Activated T-helper 17 cell treated with anti-CD3 and anti-CD28 coated beads, Interleukin-2, amount 50 U/mL, for 72 hours (primary cell): ENCODE data around the gene EID3. TPM values are rescaled to one million over a fixed set of nuclear protein-coding genes. Genes with fewer than 3 reads are reported as not detected.
"Not testable (repeated sequence)": the region's sequence is repeated elsewhere in the genome, so short reads cannot be mapped to it uniquely, and the experiment has no call there.

Experiments
- ATAC-seq: fragments of 150-1000 bp; cut with Tn5 transposase; replicated peaks from 2 replicates; pipeline ENCODE4 v1.10.0; 2021; ENCODE audit warnings: mild to moderate bottlenecking, moderate library complexity
- H3K27ac Mint-ChIP-seq: one replicate; pipeline ENCODE4 v1.8.0; 2022; ENCODE audit warnings: mixed read lengths
- H3K27me3 Mint-ChIP-seq: one replicate; pipeline ENCODE4 v1.8.0; 2022; ENCODE audit warnings: mixed read lengths
- H3K36me3 Mint-ChIP-seq: one replicate; pipeline ENCODE4 v1.8.0; 2022; ENCODE audit warnings: low read depth, mild to moderate bottlenecking, mixed read lengths
- H3K4me1 Mint-ChIP-seq: one replicate; pipeline ENCODE4 v1.8.0; 2022; ENCODE audit warnings: mixed read lengths
- H3K4me3 Mint-ChIP-seq: one replicate; pipeline ENCODE4 v1.8.0; 2022; ENCODE audit warnings: mild to moderate bottlenecking, mixed read lengths
- H3K9me3 Mint-ChIP-seq: one replicate; pipeline ENCODE4 v1.8.0; 2022; ENCODE audit warnings: mixed read lengths
- total RNA-seq, 2 donors: library from RNA; stranded (reverse); gene quantifications; one replicate each; pipeline ENCODE4 v1.2.3, GENCODE V29; 2022

The EID3 gene
- 1 to 10 TPM; 3.0 to 7.3 TPM for total RNA-seq

- Mint-ChIP-seq H3K27me3 (no peaks in the 10 kb centered on the region), H3K4me3 (peak within 1 kb of the TSS; percentile 92), H3K36me3 (peaks cover 93% of the 10 kb centered on the region), H3K27ac (peak within 1 kb of the TSS; percentile 84), H3K4me1 (peaks cover 34% of the 10 kb centered on the region), H3K9me3 (no peaks in the 10 kb centered on the region)
- ATAC-seq, result peak; percentile 98
Measured at GRCh38 chr12:104303538-104304151, at the start of gene EID3. Gene EID3 (plus strand): TSS chr12:104303739. CDS start chr12:104303935, 196 bp downstream.

DNA sequence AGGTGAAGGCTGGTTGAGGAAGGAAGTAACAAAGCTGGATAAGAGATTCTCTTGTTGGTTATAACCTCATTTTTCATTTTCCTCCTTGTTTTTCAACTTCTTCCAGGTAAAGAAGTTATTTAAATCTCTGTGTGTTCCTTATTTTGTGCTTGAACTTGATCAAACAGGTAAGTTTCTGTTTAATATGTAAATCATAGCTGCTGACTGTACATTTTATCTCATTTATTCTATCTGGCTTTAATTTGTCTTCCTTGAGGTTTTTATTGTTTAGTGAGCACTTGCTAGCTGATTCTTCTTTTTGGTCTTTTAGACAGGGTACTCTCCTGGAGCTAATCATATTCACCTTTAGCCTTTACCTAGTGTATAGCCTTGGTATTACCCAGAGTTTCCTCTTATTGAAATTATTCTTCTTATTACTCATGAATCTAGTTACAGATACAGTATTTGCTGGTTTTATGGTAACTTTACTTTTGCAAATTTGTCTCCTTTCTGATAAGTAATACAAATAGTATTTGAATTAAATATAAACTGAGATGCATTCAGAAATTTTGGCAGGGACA is 45.5 kb upstream of the EID3 start:
- Mint-ChIP-seq H3K4me1 (no peaks in the 10 kb centered on the region), H3K27me3 (no peaks in the 10 kb centered on the region), H3K9me3 (no peaks in the 10 kb centered on the region), H3K36me3 (no peaks in the 10 kb centered on the region), H3K4me3 (no peak overlapping the region), H3K27ac (no peak overlapping the region)
- no peak for ATAC-seq

DNA sequence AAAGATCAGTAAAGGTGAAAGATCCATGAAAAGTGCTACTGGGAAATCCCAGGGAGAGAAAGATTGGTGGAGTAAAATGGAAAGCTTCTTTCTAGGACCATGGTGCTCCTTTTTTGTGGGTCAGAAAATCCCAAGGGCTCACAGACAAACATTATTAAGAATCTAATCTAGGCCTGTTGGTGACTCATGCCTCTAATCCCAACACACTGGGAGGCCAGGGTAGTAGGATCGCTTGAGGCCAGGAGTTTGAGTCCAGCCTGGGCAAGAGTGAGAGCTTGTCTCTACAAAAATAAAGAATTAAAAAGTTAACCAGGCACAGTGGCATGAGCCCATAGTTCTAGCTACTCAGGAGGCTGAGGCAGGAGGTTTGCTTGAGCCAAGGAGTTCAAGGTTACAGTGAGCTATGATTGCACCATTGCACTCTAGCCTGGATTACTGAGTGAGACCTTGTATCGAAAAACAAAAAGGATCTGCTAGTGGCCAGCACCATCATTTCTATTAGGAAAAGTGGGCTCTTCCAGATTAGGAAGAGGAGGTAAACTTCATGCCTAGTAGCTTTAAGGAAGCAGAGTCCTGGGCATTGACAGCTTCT is 45.0 kb upstream of the EID3 start:
- no peaks in the 10 kb centered on the region for H3K36me3 Mint-ChIP-seq
- no peaks in the 10 kb centered on the region for H3K4me1 Mint-ChIP-seq
- no peak overlapping the region for H3K27ac Mint-ChIP-seq
- ATAC-seq, result no peak
- H3K27me3 Mint-ChIP-seq, result no peaks in the 10 kb centered on the region
- H3K9me3 Mint-ChIP-seq, result no peaks in the 10 kb centered on the region
- no peak overlapping the region for H3K4me3 Mint-ChIP-seq

DNA sequence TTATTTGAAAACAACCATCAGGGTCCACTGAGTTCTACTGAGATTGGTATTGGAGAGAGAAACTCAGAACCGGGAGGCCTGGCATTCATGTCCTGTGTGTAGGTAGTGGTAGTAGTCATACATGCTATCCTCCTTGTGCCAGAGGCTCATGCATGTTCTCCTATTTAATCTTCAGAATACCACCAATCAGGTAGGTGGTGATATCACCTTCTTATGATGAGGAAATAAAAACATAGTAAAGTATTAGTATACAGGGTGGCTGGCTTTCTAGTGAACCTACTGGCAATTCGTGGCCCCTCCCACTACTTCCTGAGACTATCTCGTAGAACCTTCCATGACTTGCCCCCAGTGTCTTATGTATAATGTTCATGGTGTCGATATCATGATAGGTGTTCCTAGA is 40.5 kb upstream of the EID3 start:
- no peak for ATAC-seq
- H3K4me3 Mint-ChIP-seq, result no peak overlapping the region
- no peaks in the 10 kb centered on the region for H3K9me3 Mint-ChIP-seq
- H3K4me1 Mint-ChIP-seq, result no peaks in the 10 kb centered on the region
- no peak overlapping the region for H3K27ac Mint-ChIP-seq
- H3K36me3 Mint-ChIP-seq, result no peaks in the 10 kb centered on the region
- no peaks in the 10 kb centered on the region for H3K27me3 Mint-ChIP-seq

- Mint-ChIP-seq H3K4me3 (no peak overlapping the region), H3K9me3 (no peaks in the 10 kb centered on the region)
- ATAC-seq, result no peak
Measured at GRCh38 chr12:104263580-104264358, 39.8 kb upstream of the EID3 start.

DNA sequence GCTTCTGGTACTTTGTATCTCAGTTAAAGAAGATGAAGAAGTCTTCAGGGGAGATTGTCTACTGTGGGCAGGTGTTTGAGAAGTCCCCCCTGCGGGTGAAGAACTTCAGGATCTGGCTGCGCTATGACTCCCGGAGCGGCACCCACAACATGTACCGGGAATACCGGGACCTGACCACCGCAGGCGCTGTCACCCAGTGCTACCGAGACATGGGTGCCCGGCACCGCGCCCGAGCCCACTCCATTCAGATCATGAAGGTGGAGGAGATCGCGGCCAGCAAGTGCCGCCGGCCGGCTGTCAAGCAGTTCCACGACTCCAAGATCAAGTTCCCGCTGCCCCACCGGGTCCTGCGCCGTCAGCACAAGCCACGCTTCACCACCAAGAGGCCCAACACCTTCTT is 38.1 kb upstream of the EID3 start:
- H3K27me3 Mint-ChIP-seq, H3K4me3 Mint-ChIP-seq, ATAC-seq, H3K27ac Mint-ChIP-seq, H3K9me3 Mint-ChIP-seq, H3K36me3 Mint-ChIP-seq, H3K4me1 Mint-ChIP-seq: not testable (repeated sequence)

More at GRCh38 chr12:104263580-104264358, 39.8 kb upstream of the EID3 start:
- Mint-ChIP-seq H3K27me3 (no peaks in the 10 kb centered on the region), H3K36me3 (no peaks in the 10 kb centered on the region), H3K4me1 (no peaks in the 10 kb centered on the region), H3K27ac (no peak overlapping the region)

DNA sequence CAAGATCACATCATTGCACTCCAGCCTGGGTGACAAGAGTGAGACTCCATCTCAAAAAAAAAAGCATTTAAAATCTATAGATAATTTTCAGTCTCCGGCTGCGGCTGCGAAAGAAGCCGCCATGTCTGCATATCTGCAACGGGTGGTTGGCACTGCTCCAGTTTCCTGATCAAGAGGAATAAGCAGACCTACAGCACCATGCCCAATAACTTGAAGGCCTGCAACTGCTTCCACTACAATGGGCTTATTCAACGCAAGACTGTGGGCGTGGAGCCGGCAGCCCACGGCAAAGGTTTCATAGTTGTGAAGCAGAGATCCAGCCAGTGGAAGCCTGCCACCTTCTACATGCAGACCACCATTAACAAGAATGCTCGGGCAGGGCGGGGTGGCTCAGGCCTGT is 30.6 kb upstream of the EID3 start:
- H3K36me3 Mint-ChIP-seq, result no peaks in the 10 kb centered on the region
- no peak for ATAC-seq
- H3K4me3 Mint-ChIP-seq, result no peak overlapping the region
- H3K9me3 Mint-ChIP-seq, result no peaks in the 10 kb centered on the region
- no peak overlapping the region for H3K27ac Mint-ChIP-seq
- no peaks in the 10 kb centered on the region for H3K27me3 Mint-ChIP-seq
- H3K4me1 Mint-ChIP-seq, result peaks cover 8% of the 10 kb centered on the region

GRCh38 chr12:104273503-104273902 is 30.0 kb upstream of the EID3 start:
- Mint-ChIP-seq H3K4me1 (peaks cover 8% of the 10 kb centered on the region), H3K27me3 (no peaks in the 10 kb centered on the region), H3K9me3 (no peaks in the 10 kb centered on the region), H3K27ac (no peak overlapping the region), H3K4me3 (no peak overlapping the region), H3K36me3 (no peaks in the 10 kb centered on the region)
- ATAC-seq, result no peak

GRCh38 chr12:104274811-104275210 is 28.7 kb upstream of the EID3 start:
- Mint-ChIP-seq H3K4me1 (peaks cover 8% of the 10 kb centered on the region), H3K27ac (no peak overlapping the region), H3K36me3 (no peaks in the 10 kb centered on the region), H3K27me3 (no peaks in the 10 kb centered on the region), H3K4me3 (no peak overlapping the region), H3K9me3 (no peaks in the 10 kb centered on the region)
- no peak for ATAC-seq

DNA sequence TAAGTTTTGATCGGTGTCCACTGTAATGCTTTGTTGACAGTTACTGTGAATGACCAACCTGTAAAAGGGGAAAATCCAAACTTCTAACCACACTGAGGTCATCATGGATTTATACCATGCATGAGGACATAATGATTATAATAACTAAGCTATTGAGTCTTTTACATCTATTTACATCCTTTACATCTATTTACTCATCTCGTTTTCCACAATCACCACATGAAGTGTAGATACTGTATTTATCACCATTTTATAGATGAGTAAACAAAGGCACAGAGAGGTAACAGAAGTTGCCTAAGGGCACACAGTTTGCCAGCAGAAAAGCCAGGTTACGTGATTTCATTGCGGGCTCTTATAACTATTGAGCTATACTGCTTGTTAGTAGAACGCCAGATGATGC is 27.9 kb upstream of the EID3 start:
- Mint-ChIP-seq H3K4me3 (peak overlapping the region; percentile 41), H3K4me1 (peaks cover 8% of the 10 kb centered on the region), H3K27me3 (peaks cover 4% of the 10 kb centered on the region), H3K36me3 (no peaks in the 10 kb centered on the region), H3K9me3 (no peaks in the 10 kb centered on the region), H3K27ac (no peak overlapping the region)
- peak; percentile 55 for ATAC-seq

GRCh38 chr12:104276273-104277131 is 27.0 kb upstream of the EID3 start:
- Mint-ChIP-seq H3K27ac (no peak overlapping the region), H3K9me3 (no peaks in the 10 kb centered on the region), H3K4me1 (peaks cover 8% of the 10 kb centered on the region), H3K4me3 (peak overlapping the region; percentile 41), H3K36me3 (no peaks in the 10 kb centered on the region), H3K27me3 (peaks cover 6% of the 10 kb centered on the region)
- no peak for ATAC-seq

DNA sequence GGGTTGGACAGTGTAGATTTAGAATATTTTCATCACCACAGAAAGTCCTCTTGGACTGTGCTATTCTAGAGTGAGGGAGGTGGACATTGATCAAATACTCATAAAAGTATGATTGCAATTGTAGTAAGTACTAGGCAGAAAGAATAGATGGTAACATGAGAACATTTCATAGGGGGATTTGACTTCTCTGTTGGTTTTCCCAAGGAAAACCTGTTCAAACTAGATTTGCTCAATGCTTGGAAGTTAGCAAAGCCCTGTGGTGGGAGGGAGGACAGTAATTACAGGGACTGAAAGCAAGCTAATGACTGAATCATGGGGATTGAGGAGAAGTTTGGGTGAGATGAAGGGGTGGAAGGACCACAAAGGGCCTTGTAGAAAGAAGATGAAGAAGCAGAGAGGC is 24.4 kb upstream of the EID3 start:
- no peaks in the 10 kb centered on the region for H3K36me3 Mint-ChIP-seq
- H3K4me3 Mint-ChIP-seq, result no peak overlapping the region
- H3K27me3 Mint-ChIP-seq, result peaks cover 6% of the 10 kb centered on the region
- ATAC-seq, result peak; percentile 21
- H3K9me3 Mint-ChIP-seq, result no peaks in the 10 kb centered on the region
- peaks cover 8% of the 10 kb centered on the region for H3K4me1 Mint-ChIP-seq
- H3K27ac Mint-ChIP-seq, result no peak overlapping the region

DNA sequence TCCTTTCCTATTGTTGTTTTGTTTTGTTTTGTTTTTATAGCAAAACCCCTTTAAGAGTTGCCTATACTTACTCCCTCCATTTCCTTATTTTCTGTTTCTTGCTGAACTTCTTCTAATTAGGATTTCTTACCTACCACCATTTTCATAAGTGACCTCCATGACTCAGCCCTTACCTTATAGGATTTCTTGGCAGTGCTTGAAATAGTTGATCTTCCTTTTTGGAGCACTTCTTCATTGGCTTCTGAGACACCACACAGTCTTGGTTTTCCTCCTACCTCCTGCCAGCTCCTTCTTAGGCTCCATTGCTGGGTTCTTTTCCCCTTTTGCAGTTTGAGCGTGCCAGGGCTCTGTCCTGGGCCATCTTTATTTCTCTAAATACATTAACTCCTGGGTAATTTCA is 23.4 kb upstream of the EID3 start:
- Mint-ChIP-seq H3K36me3 (no peaks in the 10 kb centered on the region), H3K27ac (no peak overlapping the region), H3K9me3 (no peaks in the 10 kb centered on the region), H3K4me3 (no peak overlapping the region), H3K4me1 (peaks cover 8% of the 10 kb centered on the region), H3K27me3 (peaks cover 6% of the 10 kb centered on the region)
- ATAC-seq, result no peak
